Transverse colon (tissue), 4 donors: ENCODE measurements around the gene CLDN11. TPM values are rescaled to one million over a fixed set of nuclear protein-coding genes. Genes with fewer than 3 reads are reported as not detected.

Experiments
- DNase-seq: peaks from one replicate; pipeline ENCODE4 v3.0.0-alpha.2; 2019
- H3K27ac ChIP-seq, 4 donors: fragments of 200-600 bp; sonication (generic); 2 replicates each; pipeline ENCODE4 v1.5.1; 2016 to 2018; ENCODE audit warnings: inconsistent platforms in 4 of 4
- H3K27me3 ChIP-seq: fragments of 200-600 bp; sonication (generic); 2 replicates; pipeline ENCODE4 v1.5.1; 2017; ENCODE audit warnings: inconsistent platforms
- H3K36me3 ChIP-seq, 4 donors: fragments of 200-600 bp; sonication (generic); 2 replicates each; pipeline ENCODE4 v1.5.1; 2017 to 2019; ENCODE audit warnings: inconsistent platforms in 4 of 4
- H3K4me1 ChIP-seq, 4 donors: fragments of 200-600 bp; sonication (generic); 2 replicates each; pipeline ENCODE4 v1.5.1; 2017 to 2020; ENCODE audit warnings: inconsistent platforms in 4 of 4
- H3K4me3 ChIP-seq, 4 donors: fragments of 200-600 bp; sonication (generic); 1 replicate in 1 of 4; 2 replicates in 3 of 4; pipeline versions ENCODE4 v1.5.1 to v1.6.1; 2017 to 2019; ENCODE audit warnings: inconsistent platforms in 4 of 4
- H3K9me3 ChIP-seq, 2 donors: fragments of 200-600 bp; sonication (generic); 2 replicates each; pipeline ENCODE4 v1.5.1; 2017 to 2019; ENCODE audit warnings: inconsistent platforms in 2 of 2
- CTCF ChIP-seq, 5 experiments: fragments of 200-600 bp in 3 of 5; fragments of 450-650 bp in 2 of 5; sonication (generic) in 3 of 5; IDR thresholded peaks; 1 replicate in 2 of 5; 2 replicates in 3 of 5; pipeline ENCODE4 v1.5.1; 2016 to 2017; ENCODE audit warnings: antibody characterized with exemption in 5 of 5, inconsistent platforms in 3 of 5, mild to moderate bottlenecking in 2 of 5, moderate library complexity in 1 of 5
- EP300 ChIP-seq: sonication (generic); formaldehyde crosslinking; IDR thresholded peaks from one replicate; pipeline ENCODE4 v1.6.1; 2017; ENCODE audit warnings: antibody characterized with exemption, low read depth
- POLR2A ChIP-seq: fragments of 450-650 bp; IDR thresholded peaks from one replicate; pipeline ENCODE4 v1.6.1; 2016; ENCODE audit warnings: antibody characterized with exemption, mild to moderate bottlenecking, moderate library complexity
- POLR2AphosphoS5 ChIP-seq, 3 donors: sonication (generic); formaldehyde crosslinking; IDR thresholded peaks; one replicate each; pipeline ENCODE4 v1.6.1; 2016; ENCODE audit warnings: antibody characterized with exemption in 3 of 3
- WGBS, 2 donors: methylation state at CpG; one replicate each; pipeline ENCODE4 v1.1.5; 2018; ENCODE audit warnings: low coverage in 1 of 2; 5-methylcytosine and 5-hydroxymethylcytosine counted together
- in situ Hi-C, 4 donors: fragments of 200-750 bp; cut with MboI; loops; one replicate each; pipeline versions ENCODE4 v1.15.0 to v1.15.1; 2017; ENCODE audit warnings: low sequenced_read_pairs in 3 of 4, low pct_ligation_motif_present in 1 of 4, low pct_unique_long_range_greater_than_20kb in 1 of 4
- intact Hi-C: fragments of 100-400 bp; cut with DNase I; formaldehyde crosslinking; loops from one replicate; pipeline ENCODE4 v1.15.1; 2023; ENCODE audit warnings: low total_unique reads
- total RNA-seq, 4 donors: library from RNA; depleted of rRNA; stranded (reverse); fragments of >200 nt; gene quantifications; one replicate each; pipeline ENCODE4 v1.1.0, GENCODE V29; 2016

CLDN11 gene
- total RNA-seq, 4 donors from 2014 or later, result 4.6 to 13.5 (median 7.2) TPM

- Histone ChIP-seq H3K36me3 (no peaks in the 10 kb centered on the region), H3K9me3 (no peaks in the 10 kb centered on the region), H3K27ac (no peak overlapping the region), H3K27me3 (peaks cover 3% of the 10 kb centered on the region), H3K4me3 (no peak overlapping the region), H3K4me1 (no peaks in the 10 kb centered on the region)
- no peak for DNase-seq
- intact Hi-C loops (no loop called here), in situ Hi-C loops (no loop called here)
- 69% methylated on average over 3 of the region's 4 CpGs; no CpG with 5 or more reads in 1 of the 2 donors for WGBS, 2 donors
- TF ChIP-seq POLR2AphosphoS5 (IDR thresholded peaks at IDR 0.05), result no peak
- no peak for TF ChIP-seq EP300
- no peak for TF ChIP-seq POLR2A
- TF ChIP-seq CTCF (IDR thresholded peaks at IDR 0.05), result no peak
These were observed 39.6 kb downstream of the CLDN11 start for GRCh38 chr3:170458285-170458684.

DNA sequence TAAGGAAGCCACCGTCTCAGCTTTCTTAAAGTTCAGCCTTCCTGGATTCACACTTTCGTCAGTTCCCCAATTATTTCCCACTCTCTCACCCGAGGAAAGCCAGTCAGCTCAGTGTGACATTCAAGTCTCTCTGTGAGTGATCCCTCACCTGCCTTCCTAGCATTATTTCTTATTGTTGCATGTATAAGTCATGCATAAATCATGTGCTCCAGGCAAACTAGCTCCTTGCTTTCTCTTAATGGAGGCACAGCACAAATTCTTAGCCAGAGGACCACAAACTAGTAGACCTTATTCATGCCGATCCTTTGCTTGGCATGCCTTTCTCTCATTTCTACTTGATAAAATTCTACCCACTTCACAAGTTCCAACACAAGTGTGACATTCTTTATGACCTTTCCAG lies 44.3 kb downstream of the CLDN11 start:
- Histone ChIP-seq H3K27me3 (peaks cover 7% of the 10 kb centered on the region), H3K9me3 (no peaks in the 10 kb centered on the region), H3K4me1 (no peaks in the 10 kb centered on the region), H3K4me3 (no peak overlapping the region), H3K27ac (no peak overlapping the region), H3K36me3 (no peaks in the 10 kb centered on the region)
- no peak for TF ChIP-seq CTCF (IDR thresholded peaks at IDR 0.05)
- TF ChIP-seq POLR2A, result no peak
- TF ChIP-seq POLR2AphosphoS5 (IDR thresholded peaks at IDR 0.05), result no peak
- no peak for TF ChIP-seq EP300
- intact Hi-C loops, result no loop called here
- in situ Hi-C loops, result no loop called here
- no peak for DNase-seq
- WGBS, 2 donors, result 76 to 81% methylated on average over 4 of the region's 4 CpGs

- Histone ChIP-seq H3K4me3 (no peak overlapping the region), H3K4me1 (no peaks in the 10 kb centered on the region), H3K27me3 (peaks cover 7% of the 10 kb centered on the region), H3K36me3 (no peaks in the 10 kb centered on the region), H3K27ac (no peak overlapping the region), H3K9me3 (no peaks in the 10 kb centered on the region)
- TF ChIP-seq POLR2A (no peak), POLR2AphosphoS5 (IDR thresholded peaks at IDR 0.05) (no peak), EP300 (no peak), CTCF (IDR thresholded peaks at IDR 0.05) (no peak)
- in situ Hi-C loops, result no loop called here
- intact Hi-C loops, result no loop called here
- no peak for DNase-seq
- WGBS, 2 donors, result 45 to 53% methylated on average over 3 of the region's 3 CpGs
These were observed 47.3 kb downstream of the CLDN11 start for GRCh38 chr3:170465955-170466354.

- no peak for DNase-seq
- Histone ChIP-seq H3K9me3 (no peaks in the 10 kb centered on the region), H3K4me3 (no peak overlapping the region), H3K36me3 (no peaks in the 10 kb centered on the region), H3K27me3 (peaks cover 7% of the 10 kb centered on the region), H3K27ac (no peak overlapping the region), H3K4me1 (no peaks in the 10 kb centered on the region)
- TF ChIP-seq POLR2AphosphoS5 (IDR thresholded peaks at IDR 0.05) (no peak), CTCF (IDR thresholded peaks at IDR 0.05) (no peak), POLR2A (no peak), EP300 (no peak)
- intact Hi-C loops (no loop called here), in situ Hi-C loops (no loop called here)
- 83 to 85% methylated on average over 10 to 14 of the region's 14 CpGs for WGBS, 2 donors
These were observed 48.3 kb downstream of the CLDN11 start for GRCh38 chr3:170467007-170467406.
